Gastroesophageal sphincter (tissue), 4 donors: ENCODE measurements around the gene FSHR. TPM values are rescaled to one million over a fixed set of nuclear protein-coding genes. Genes with fewer than 3 reads are reported as not detected.

Experiments
- ATAC-seq: fragments of 150-250 bp; one replicate; pipeline ENCODE4 v1.9.1; 2016; ENCODE audit warnings: mild to moderate bottlenecking, moderate library complexity
- H3K27ac ChIP-seq, 4 donors: fragments of 200-600 bp; sonication (generic) in 3 of 4; 1 replicate in 3 of 4; 2 replicates in 1 of 4; pipeline ENCODE4 v1.5.1; 2016 to 2019
- H3K27me3 ChIP-seq: fragments of 200-600 bp; sonication (generic); one replicate; pipeline ENCODE4 v1.5.1; 2019
- H3K36me3 ChIP-seq, 2 donors: fragments of 200-600 bp; sonication (generic); one replicate each; pipeline ENCODE4 v1.5.1; 2019; ENCODE audit warnings: control low read depth in 1 of 2
- H3K4me1 ChIP-seq, 3 donors: fragments of 200-600 bp; sonication (generic); 1 replicate in 2 of 3; 2 replicates in 1 of 3; pipeline ENCODE4 v1.5.1; 2016 to 2019; ENCODE audit warnings: control low read depth in 2 of 3
- H3K4me3 ChIP-seq, 2 donors: fragments of 200-600 bp; sonication (generic); one replicate each; pipeline ENCODE4 v1.5.1; 2019; ENCODE audit warnings: mild to moderate bottlenecking in 1 of 2, moderate library complexity in 1 of 2
- H3K9me3 ChIP-seq, 3 donors: fragments of 200-600 bp; sonication (generic); one replicate each; pipeline ENCODE4 v1.5.1; 2017 to 2019; ENCODE audit warnings: control low read depth in 2 of 3
- EP300 ChIP-seq: sonication (generic); formaldehyde crosslinking; IDR thresholded peaks from one replicate; pipeline ENCODE4 v1.6.1; 2017; ENCODE audit warnings: antibody characterized with exemption, mild to moderate bottlenecking
- POLR2A ChIP-seq, 2 donors: fragments of 450-650 bp; IDR thresholded peaks; one replicate each; pipeline ENCODE4 v1.6.1; 2017; ENCODE audit warnings: antibody characterized with exemption in 2 of 2, mild to moderate bottlenecking in 2 of 2, moderate library complexity in 1 of 2
- POLR2AphosphoS5 ChIP-seq: sonication (generic); formaldehyde crosslinking; IDR thresholded peaks from one replicate; pipeline ENCODE4 v1.6.1; 2017; ENCODE audit warnings: antibody characterized with exemption
- WGBS, 2 donors: methylation state at CpG; one replicate each; pipeline ENCODE4 v1.1.5; 2018; ENCODE audit warnings: low coverage in 1 of 2; 5-methylcytosine and 5-hydroxymethylcytosine counted together
- small RNA-seq, 4 donors: library from RNA; depleted of rRNA; stranded (forward); fragments of <200 nt; gene quantifications; one replicate each; pipeline ENCODE3, GENCODE V24; 2016
- total RNA-seq, 4 donors: library from RNA; depleted of rRNA; stranded (reverse); fragments of >200 nt; gene quantifications; one replicate each; pipeline ENCODE4 v1.1.0, GENCODE V29; 2016
- TF ChIP-seq, protein P1 (sequence below), 4 experiments: fragments of 200-600 bp in 2 of 4; fragments of 450-650 bp in 2 of 4; sonication (generic) in 1 of 4; IDR thresholded peaks; one replicate each; pipeline ENCODE4 v1.5.1; 2017 to 2019; ENCODE audit warnings: antibody characterized with exemption in 4 of 4, mild to moderate bottlenecking in 2 of 4, moderate library complexity in 2 of 4

FSHR gene
- total RNA-seq, 4 donors from 2014 or later = not detected

DNA sequence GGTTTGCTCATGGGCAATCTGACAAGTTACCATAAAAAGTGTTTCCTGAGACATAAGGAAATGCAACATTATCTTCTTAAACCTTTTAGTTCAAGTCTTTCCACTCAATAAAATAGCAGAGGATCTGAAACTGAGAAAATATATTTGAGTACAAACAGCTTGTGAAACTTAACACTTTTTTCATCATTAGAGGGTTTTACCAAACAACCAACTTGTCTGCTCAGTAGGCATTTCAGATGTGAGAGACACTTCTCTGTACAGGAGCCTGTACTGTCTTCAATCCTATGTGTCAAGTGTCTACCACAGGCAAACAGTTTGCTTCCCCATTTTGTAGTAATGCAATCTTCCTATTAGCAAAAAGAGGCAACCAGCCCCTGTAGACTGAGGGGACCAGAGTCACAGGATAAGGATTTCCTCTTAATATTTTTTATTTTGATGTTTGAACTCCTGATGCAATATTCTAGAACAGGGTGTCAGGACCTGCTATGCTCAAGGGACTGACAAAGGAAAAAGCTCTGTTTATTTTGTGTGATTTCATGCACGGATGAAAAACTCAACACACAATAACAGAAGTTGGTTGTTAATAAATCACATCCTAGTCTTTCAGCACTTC is 239.7 kb downstream of the FSHR start:
- Histone ChIP-seq H3K9me3 (no peaks in the 10 kb centered on the region), H3K4me3 (no peak overlapping the region), H3K27ac (no peak overlapping the region), H3K4me1 (no peaks in the 10 kb centered on the region), H3K36me3 (no peaks in the 10 kb centered on the region), H3K27me3 (no peaks in the 10 kb centered on the region)
- 0 to 10% methylated on average over 1 of the region's 1 CpG for WGBS, 2 donors
- TF ChIP-seq EP300 (no peak), POLR2AphosphoS5 (no peak), POLR2A (IDR thresholded peaks at IDR 0.05) (no peak)
- TF ChIP-seq, protein P1, sequence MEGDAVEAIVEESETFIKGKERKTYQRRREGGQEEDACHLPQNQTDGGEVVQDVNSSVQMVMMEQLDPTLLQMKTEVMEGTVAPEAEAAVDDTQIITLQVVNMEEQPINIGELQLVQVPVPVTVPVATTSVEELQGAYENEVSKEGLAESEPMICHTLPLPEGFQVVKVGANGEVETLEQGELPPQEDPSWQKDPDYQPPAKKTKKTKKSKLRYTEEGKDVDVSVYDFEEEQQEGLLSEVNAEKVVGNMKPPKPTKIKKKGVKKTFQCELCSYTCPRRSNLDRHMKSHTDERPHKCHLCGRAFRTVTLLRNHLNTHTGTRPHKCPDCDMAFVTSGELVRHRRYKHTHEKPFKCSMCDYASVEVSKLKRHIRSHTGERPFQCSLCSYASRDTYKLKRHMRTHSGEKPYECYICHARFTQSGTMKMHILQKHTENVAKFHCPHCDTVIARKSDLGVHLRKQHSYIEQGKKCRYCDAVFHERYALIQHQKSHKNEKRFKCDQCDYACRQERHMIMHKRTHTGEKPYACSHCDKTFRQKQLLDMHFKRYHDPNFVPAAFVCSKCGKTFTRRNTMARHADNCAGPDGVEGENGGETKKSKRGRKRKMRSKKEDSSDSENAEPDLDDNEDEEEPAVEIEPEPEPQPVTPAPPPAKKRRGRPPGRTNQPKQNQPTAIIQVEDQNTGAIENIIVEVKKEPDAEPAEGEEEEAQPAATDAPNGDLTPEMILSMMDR (IDR thresholded peaks at IDR 0.05) = no peak
- peak; percentile 41 for ATAC-seq

Small RNA genes within 50 kb of the gene (small RNA-seq; reads per million reads assigned to genes)
- 0 reads per million in 4 donors for gene MIR548BA
